ENCODE data around the gene AP1G1.

- TF ChIP-seq POLR2A (IDR thresholded peaks at IDR 0.05), result no peak
- no peak for TF ChIP-seq CTCF (IDR thresholded peaks at IDR 0.05)
Measured at GRCh38 chr16:71803305-71803690, 5.3 kb downstream of the AP1G1 start.
